Left lung (tissue), 10 donors: Measurements from ENCODE around the gene SCAMP4. TPM values are rescaled to one million over a fixed set of nuclear protein-coding genes. Genes with fewer than 3 reads are reported as not detected.

Source experiments
- ATAC-seq: fragments of 200-7000 bp; cut with Tn5 transposase; one replicate; pipeline ENCODE4 v1.9.1; 2020; ENCODE audit warnings: moderate library complexity
- DNase-seq, 4 donors: peaks; one replicate each; pipeline ENCODE4 v3.0.0-alpha.2; 2013 to 2020
- H3K27ac ChIP-seq, 2 donors: fragments of 200-600 bp; sonication (generic) in 1 of 2; one replicate each; pipeline versions ENCODE4 v1.5.0 to v1.8.0; 2020 to 2021
- H3K27me3 ChIP-seq, 2 donors: fragments of 200-600 bp; sonication (generic) in 1 of 2; one replicate each; pipeline versions ENCODE4 v1.5.0 to v1.8.0; 2020 to 2021
- H3K36me3 ChIP-seq, 2 donors: fragments of 200-600 bp; sonication (generic) in 1 of 2; one replicate each; pipeline versions ENCODE4 v1.5.0 to v1.8.0; 2020 to 2021
- H3K4me1 ChIP-seq, 2 donors: fragments of 200-600 bp; one replicate each; pipeline ENCODE4 v1.8.0; 2021
- H3K4me3 ChIP-seq, 2 donors: fragments of 200-600 bp; sonication (generic) in 1 of 2; one replicate each; pipeline versions ENCODE4 v1.5.0 to v1.8.0; 2020 to 2021; ENCODE audit warnings: mild to moderate bottlenecking in 1 of 2
- H3K9me3 ChIP-seq, 2 donors: fragments of 200-600 bp; sonication (generic) in 1 of 2; one replicate each; pipeline versions ENCODE4 v1.5.0 to v1.8.0; 2020 to 2021
- intact Hi-C, 2 donors: fragments of 100-400 bp; cut with DNase I; formaldehyde crosslinking; loops; one replicate each; pipeline versions ENCODE4 v1.11.2 to v1.14.2; 2022
- polyA plus RNA-seq, 6 donors: library from polyadenylated mRNA; unstranded; fragments of 120-200 nt; gene quantifications; one replicate each; pipeline ENCODE4 v1.2.1, GENCODE V29; 2013; ENCODE audit not compliant: insufficient read length in 6 of 6
- total RNA-seq, 2 donors: library from RNA; stranded (reverse); fragmentation: NEBNext Ultra II Directional; extraction: Animal tissue kit (Norgen Biotek cat#: 25700); gene quantifications; one replicate each; pipeline ENCODE4 v1.2.1, GENCODE V29; 2021
- TF ChIP-seq, protein P1 (sequence below), 2 donors: fragments of 200-600 bp; sonication (generic) in 1 of 2; IDR thresholded peaks; one replicate each; pipeline versions ENCODE4 v1.5.0 to v1.8.0; 2021; ENCODE audit warnings: antibody characterized with exemption in 2 of 2
- donor health status: DM: no; HTN: yes; CAD: no.
- donor health status: DM: no; HTN: no; CAD: no.

SCAMP4 gene
- total and polyA plus RNA-seq, 8 donors: 54.5 to 86.6 (median 70.1) TPM

GRCh38 chr19:1921825-1922224, 16.6 kb downstream of the SCAMP4 start:
- ATAC-seq: no peak
- no peak overlapping the region for H3K27ac ChIP-seq

GRCh38 chr19:1922803-1923202, 17.6 kb downstream of the SCAMP4 start:
- no peak overlapping the region for H3K27ac ChIP-seq
- DNase-seq: no peak
- H3K4me1 ChIP-seq: no peaks in the 10 kb centered on the region
- no peak overlapping the region for H3K4me3 ChIP-seq
- TF ChIP-seq, protein P1, sequence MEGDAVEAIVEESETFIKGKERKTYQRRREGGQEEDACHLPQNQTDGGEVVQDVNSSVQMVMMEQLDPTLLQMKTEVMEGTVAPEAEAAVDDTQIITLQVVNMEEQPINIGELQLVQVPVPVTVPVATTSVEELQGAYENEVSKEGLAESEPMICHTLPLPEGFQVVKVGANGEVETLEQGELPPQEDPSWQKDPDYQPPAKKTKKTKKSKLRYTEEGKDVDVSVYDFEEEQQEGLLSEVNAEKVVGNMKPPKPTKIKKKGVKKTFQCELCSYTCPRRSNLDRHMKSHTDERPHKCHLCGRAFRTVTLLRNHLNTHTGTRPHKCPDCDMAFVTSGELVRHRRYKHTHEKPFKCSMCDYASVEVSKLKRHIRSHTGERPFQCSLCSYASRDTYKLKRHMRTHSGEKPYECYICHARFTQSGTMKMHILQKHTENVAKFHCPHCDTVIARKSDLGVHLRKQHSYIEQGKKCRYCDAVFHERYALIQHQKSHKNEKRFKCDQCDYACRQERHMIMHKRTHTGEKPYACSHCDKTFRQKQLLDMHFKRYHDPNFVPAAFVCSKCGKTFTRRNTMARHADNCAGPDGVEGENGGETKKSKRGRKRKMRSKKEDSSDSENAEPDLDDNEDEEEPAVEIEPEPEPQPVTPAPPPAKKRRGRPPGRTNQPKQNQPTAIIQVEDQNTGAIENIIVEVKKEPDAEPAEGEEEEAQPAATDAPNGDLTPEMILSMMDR (IDR thresholded peaks at IDR 0.05): no peak
- intact Hi-C loops: no loop called here
- peaks cover 0 to 81% of the 10 kb centered on the region in 2 donors for H3K36me3 ChIP-seq
- H3K27me3 ChIP-seq: no peaks in the 10 kb centered on the region
- ATAC-seq: no peak
- H3K9me3 ChIP-seq: no peaks in the 10 kb centered on the region

More at GRCh38 chr19:1921825-1922224, 16.6 kb downstream of the SCAMP4 start:
- intact Hi-C loops: no loop called here
- no peak overlapping the region for H3K4me3 ChIP-seq
- no peaks in the 10 kb centered on the region for H3K9me3 ChIP-seq
- peaks cover 0 to 85% of the 10 kb centered on the region in 2 donors for H3K36me3 ChIP-seq
- no peaks in the 10 kb centered on the region for H3K27me3 ChIP-seq
- no peak for DNase-seq
- no peaks in the 10 kb centered on the region for H3K4me1 ChIP-seq
- TF ChIP-seq, protein P1 (IDR thresholded peaks at IDR 0.05): no peak

- no peak overlapping the region for H3K4me3 ChIP-seq
- no peak overlapping the region for H3K27ac ChIP-seq
- no peak for DNase-seq
- TF ChIP-seq, protein P1 (IDR thresholded peaks at IDR 0.05): no peak
- ATAC-seq: peak; percentile 22
- intact Hi-C loops: no loop called here
- no peaks in the 10 kb centered on the region for H3K9me3 ChIP-seq
- no peaks in the 10 kb centered on the region for H3K27me3 ChIP-seq
- no peaks in the 10 kb centered on the region for H3K4me1 ChIP-seq
- H3K36me3 ChIP-seq: peaks cover 0 to 76% of the 10 kb centered on the region in 2 donors
Measured at GRCh38 chr19:1923319-1923718, 18.1 kb downstream of the SCAMP4 start.

GRCh38 chr19:1924320-1924961, 19.2 kb downstream of the SCAMP4 start:
- no peak for ATAC-seq
- H3K36me3 ChIP-seq: peaks cover 0 to 64% of the 10 kb centered on the region in 2 donors
- no peak overlapping the region for H3K4me3 ChIP-seq
- TF ChIP-seq, protein P1 (IDR thresholded peaks at IDR 0.05): no peak
- H3K27me3 ChIP-seq: no peaks in the 10 kb centered on the region
- DNase-seq: no peak
- H3K4me1 ChIP-seq: peaks cover 0 to 5% of the 10 kb centered on the region in 2 donors
- intact Hi-C loops: no loop called here
- no peaks in the 10 kb centered on the region for H3K9me3 ChIP-seq
- H3K27ac ChIP-seq: no peak overlapping the region

DNA sequence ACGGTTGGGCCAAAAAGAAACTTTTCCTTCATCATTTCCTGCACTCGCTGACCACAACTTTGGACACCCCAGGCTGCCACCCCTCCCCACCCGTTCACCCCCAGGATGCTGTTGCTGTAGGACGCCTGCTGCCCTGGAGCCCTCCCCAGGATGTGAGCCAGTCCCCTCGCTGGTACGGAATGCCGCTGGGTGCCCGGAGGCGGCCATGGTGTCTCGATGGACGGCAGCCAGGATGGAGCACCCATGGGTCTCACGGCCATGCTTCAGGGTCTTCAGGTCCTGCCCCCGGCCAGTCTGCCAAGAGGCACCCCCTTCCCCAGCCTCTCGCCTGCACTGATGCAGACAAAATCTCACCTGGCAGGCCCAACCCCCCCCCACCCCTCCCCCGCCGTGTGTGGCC, 20.3 kb downstream of the SCAMP4 start:
- ATAC-seq (no peak), DNase-seq (no peak)
- no peak overlapping the region for H3K4me3 ChIP-seq
- no peak overlapping the region for H3K27ac ChIP-seq
- no peaks in the 10 kb centered on the region for H3K9me3 ChIP-seq
- peaks cover 5 to 13% of the 10 kb centered on the region in 2 donors for H3K4me1 ChIP-seq
- intact Hi-C loops: no loop called here
- H3K36me3 ChIP-seq: peaks cover 0 to 53% of the 10 kb centered on the region in 2 donors
- TF ChIP-seq, protein P1 (IDR thresholded peaks at IDR 0.05): no peak
- H3K27me3 ChIP-seq: peaks cover 0 to 1% of the 10 kb centered on the region in 2 donors
